H1 (cell line): ENCODE results near the gene CYP17A1. TPM values are rescaled to one million over a fixed set of nuclear protein-coding genes. Genes with fewer than 3 reads are reported as not detected.

Experiments used
- USF2 ChIP-seq: IDR thresholded peaks from 2 replicates; pipeline ENCODE4 v1.6.1; 2011; ENCODE audit warnings: low read length, improper control_type of control experiment
- polyA plus RNA-seq, 7 experiments: library from polyadenylated mRNA; depleted of rRNA in 3 of 7; stranded (reverse) in 5 of 7; unstranded in 2 of 7; fragments of >200 nt in 5 of 7; fragments of 200-250 nt in 2 of 7; gene quantifications; 1 replicate in 5 of 7; 2 replicates in 1 of 7; 4 replicates in 1 of 7; pipeline versions ENCODE4 v1.2.1 to v1.2.3, GENCODE V29; 2011 to 2013; ENCODE audit warnings: missing spikeins in 2 of 7, mixed read lengths in 2 of 7
- total RNA-seq: library from RNA; stranded (reverse); fragmentation: NEBNext Ultra II Directional; extraction: Animal tissue kit (Norgen Biotek cat#: 25700); gene quantifications from 2 replicates; pipeline ENCODE4 v1.2.1, GENCODE V29; 2021

CYP17A1 gene
- total and polyA plus RNA-seq, 2 of the 8 experiments (the other 6 are each of a cell fraction or from before 2014, with no cell fraction given): not detected

GRCh38 chr10:102863660-102864059, 26.4 kb upstream of the CYP17A1 start (continued):
- no peak for TF ChIP-seq USF2
